SU-DHL-6 (cell line): ENCODE data around the gene USP21.

ENCODE experiments used
- H2AFZ ChIP-seq: fragments of 200-600 bp; sonication (generic); 2 replicates; pipeline ENCODE4 v1.6.1; 2014; ENCODE audit warnings: low read depth, mild to moderate bottlenecking, moderate library complexity, mixed read lengths, antibody characterized with exemption, low read length; ENCODE audit not compliant: severe bottlenecking
- H3F3A ChIP-seq: fragments of 200-600 bp; shearing (Covaris generic); 2 replicates; pipeline ENCODE4 v1.6.0; 2016; ENCODE audit warnings: antibody characterized with exemption, mild to moderate bottlenecking; ENCODE audit not compliant: insufficient read depth
- H3K27ac ChIP-seq: fragments of 200-600 bp; sonication (generic); 2 replicates; pipeline ENCODE4 v1.5.1; 2016; ENCODE audit warnings: low read depth, mild to moderate bottlenecking, low read length, moderate library complexity, mixed read lengths
- H3K27me3 ChIP-seq: fragments of 200-600 bp; sonication (generic), shearing (Covaris generic); 2 replicates; pipeline ENCODE4 v1.6.0; 2014; ENCODE audit warnings: mild to moderate bottlenecking, low read length
- H3K36me3 ChIP-seq: fragments of 200-600 bp; sonication (generic); 2 replicates; pipeline ENCODE4 v1.6.1; 2014; ENCODE audit warnings: mild to moderate bottlenecking, low read length, mixed read lengths
- H3K4me2 ChIP-seq: fragments of 300-600, 200-600 bp; shearing (Covaris generic), sonication (generic); 2 replicates; pipeline ENCODE4 v1.6.0; 2014; ENCODE audit warnings: low read length, low read depth, mild to moderate bottlenecking; ENCODE audit not compliant: poor library complexity, severe bottlenecking
- H3K4me3 ChIP-seq: fragments of 200-600 bp; sonication (generic); 2 replicates; pipeline ENCODE4 v1.5.1; 2014; ENCODE audit warnings: antibody characterized with exemption, low read length, mild to moderate bottlenecking, mixed read lengths; ENCODE audit not compliant: insufficient read depth, poor library complexity, severe bottlenecking
- H3K79me2 ChIP-seq: fragments of 200-600 bp; sonication (generic); 2 replicates; pipeline ENCODE4 v1.6.1; 2014; ENCODE audit warnings: mild to moderate bottlenecking, low read length, moderate library complexity; ENCODE audit not compliant: insufficient read depth
- H3K9ac ChIP-seq: fragments of 200-600 bp; sonication (generic); 2 replicates; pipeline ENCODE4 v1.7.0; 2014; ENCODE audit warnings: mild to moderate bottlenecking, low read length
- H3K9me2 ChIP-seq: fragments of 200-600 bp; sonication (generic); replicated peaks from 2 replicates; pipeline ENCODE4 v1.6.1; 2014; ENCODE audit warnings: low read length; ENCODE audit not compliant: insufficient read depth
- H3K9me3 ChIP-seq: fragments of 200-600 bp; sonication (generic); 2 replicates; pipeline ENCODE4 v1.6.1; 2014; ENCODE audit warnings: low read length, mixed read lengths; ENCODE audit not compliant: insufficient read depth
- H4K20me1 ChIP-seq: fragments of 200-600 bp; sonication (generic); 2 replicates; pipeline ENCODE4 v1.6.1; 2014; ENCODE audit warnings: low read depth, mild to moderate bottlenecking, antibody characterized with exemption, low read length, moderate library complexity, mixed read lengths
- CTCF ChIP-seq: fragments of 200-600 bp; sonication (generic); IDR thresholded peaks from one replicate; pipeline ENCODE4 v1.5.1; 2017; ENCODE audit warnings: antibody characterized with exemption, mild to moderate bottlenecking, low read length, moderate library complexity; ENCODE audit not compliant: insufficient read depth, poor library complexity, severe bottlenecking
- EZH2phosphoT487 ChIP-seq: fragments of 200-600 bp; sonication (generic), shearing (Covaris generic); conservative IDR thresholded peaks from 2 replicates; pipeline ENCODE4 v1.6.1; 2018; ENCODE audit warnings: mild to moderate bottlenecking, antibody characterized with exemption, low read length, moderate library complexity, mixed read lengths

USP21 gene

GRCh38 chr1:161172776-161173376 lies 13.6 kb downstream of the USP21 start:
- H2AFZ ChIP-seq: no peak overlapping the region
- no peaks in the 10 kb centered on the region for H3K27me3 ChIP-seq
- no peaks in the 10 kb centered on the region; the same call in 1 of the 2 replicates for H3K79me2 ChIP-seq
- peaks cover 7% of the 10 kb centered on the region; the same call in 1 of the 2 replicates for H3F3A ChIP-seq
- no peak overlapping the region for H3K4me2 ChIP-seq
- H3K27ac ChIP-seq: no peak overlapping the region
- H3K9me2 ChIP-seq: no peaks in the 10 kb centered on the region
- TF ChIP-seq CTCF (no peak), EZH2phosphoT487 (no peak)
- H4K20me1 ChIP-seq: no peaks in the 10 kb centered on the region
- H3K36me3 ChIP-seq: no peaks in the 10 kb centered on the region
- no peaks in the 10 kb centered on the region for H3K9me3 ChIP-seq
- H3K9ac ChIP-seq: no peak overlapping the region
- no peak overlapping the region for H3K4me3 ChIP-seq

GRCh38 chr1:161173711-161174110 lies 14.4 kb downstream of the USP21 start:
- Histone ChIP-seq H2AFZ (no peak overlapping the region), H3K79me2 (no peaks in the 10 kb centered on the region; the same call in 1 of the 2 replicates), H3K9me3 (no peaks in the 10 kb centered on the region), H3K4me2 (no peak overlapping the region), H3K9ac (no peak overlapping the region), H3K27me3 (no peaks in the 10 kb centered on the region), H3K4me3 (no peak overlapping the region), H3F3A (peaks cover 13% of the 10 kb centered on the region; the same call in 1 of the 2 replicates), H3K27ac (no peak overlapping the region), H3K9me2 (no peaks in the 10 kb centered on the region), H3K36me3 (no peaks in the 10 kb centered on the region), H4K20me1 (no peaks in the 10 kb centered on the region)
- TF ChIP-seq EZH2phosphoT487 (no peak), CTCF (no peak)

GRCh38 chr1:161174911-161175310 lies 15.6 kb downstream of the USP21 start:
- H2AFZ ChIP-seq: no peak overlapping the region
- H3K36me3 ChIP-seq: no peaks in the 10 kb centered on the region
- H3K27ac ChIP-seq: no peak overlapping the region
- peaks cover 13% of the 10 kb centered on the region; the same call in 1 of the 2 replicates for H3F3A ChIP-seq
- H3K9ac ChIP-seq: no peak overlapping the region
- no peaks in the 10 kb centered on the region for H4K20me1 ChIP-seq
- H3K9me3 ChIP-seq: no peaks in the 10 kb centered on the region
- no peaks in the 10 kb centered on the region for H3K27me3 ChIP-seq
- H3K79me2 ChIP-seq: no peaks in the 10 kb centered on the region; the same call in 1 of the 2 replicates
- no peak overlapping the region for H3K4me2 ChIP-seq
- H3K9me2 ChIP-seq: no peaks in the 10 kb centered on the region
- TF ChIP-seq EZH2phosphoT487 (no peak), CTCF (no peak)
- no peak overlapping the region for H3K4me3 ChIP-seq
